Activated T-helper 17 cell treated with anti-CD3 and anti-CD28 coated beads, Interleukin-2, amount 50 U/mL, for 72 hours (primary cell): ENCODE measurements around the gene SYF2. TPM values are rescaled to one million over a fixed set of nuclear protein-coding genes. Genes with fewer than 3 reads are reported as not detected.

Source experiments
- total RNA-seq, 2 donors: library from RNA; stranded (reverse); gene quantifications; one replicate each; pipeline ENCODE4 v1.2.3, GENCODE V29; 2022

The SYF2 gene
- total RNA-seq, 2 donors from 2014 or later: 39.1 to 46.1 TPM

Other genes with a start within 250 kb of the SYF2 start
- gene RSRP1, start 15.0 kb upstream of the SYF2 start, total RNA-seq: 100 to 1,000 TPM; 120 to 228 TPM
- under 1 TPM in 1 of 2 donors, not detected in 1; 0.11 TPM for gene RHD, start 40.0 kb upstream of the SYF2 start, total RNA-seq
- 100 to 1,000 TPM in 1 of 2 donors, 10 to 100 TPM in 1; 76.3 to 125 TPM for gene TMEM50A, start 105.8 kb upstream of the SYF2 start, total RNA-seq
- 1 to 10 TPM in 1 of 2 donors, not detected in 1; 1.3 TPM for gene RHCE, start 188.3 kb upstream of the SYF2 start, total RNA-seq
- gene MACO1, start 198.4 kb upstream of the SYF2 start, total RNA-seq: 10 to 100 TPM; 12.4 to 18.8 TPM